ENCODE data around the gene ST6GALNAC1. TPM values are rescaled to one million over a fixed set of nuclear protein-coding genes. Genes with fewer than 3 reads are reported as not detected.

Gene ST6GALNAC1
- total and polyA plus RNA-seq, 2 of the 4 experiments (the other 2 are of a cell fraction), result not detected

GRCh38 chr17:76586741-76587487 lies 56.6 kb downstream of the ST6GALNAC1 start (continued):
- no peak for TF ChIP-seq RFX5 (IDR thresholded peaks at IDR 0.05; ENCODE audit: low read depth, low read length)

- no peak within 1 kb of the TSS; the same call in 1 of the 2 replicates for H3K23ac ChIP-seq (ENCODE audit: low read depth, low read length)
- DNase-seq, result no peak
- peak within 1 kb of the TSS; percentile 7 for H2AK9ac ChIP-seq (replicated peaks; ENCODE audit: low read depth, low read length, poor library complexity)
- H3K4me2 ChIP-seq (ENCODE audit: low read depth, low read length), result peak within 1 kb of the TSS; percentile 85
- peak within 1 kb of the TSS; percentile 37 for H3K9ac ChIP-seq (ENCODE audit: low read depth, low read length)
- dilution Hi-C loops (cut with HindIII; ENCODE audit: low sequenced_read_pairs, unreplicated experiment) (no loop called here), in situ Hi-C loops (cut with MboI; ENCODE audit: low sequenced_read_pairs) (no loop called here), intact Hi-C loops (cut with micrococcal nuclease) (no loop called here)
- no peak within 1 kb of the TSS for H2BK15ac ChIP-seq (ENCODE audit: low read depth, low read length)
- no peaks in the 10 kb centered on the region; the same call in 1 of the 2 replicates for H3K9me1 ChIP-seq (ENCODE audit: insufficient read depth, low read length)
- no peak within 1 kb of the TSS for H3K18ac ChIP-seq (ENCODE audit: low read depth, low read length)
- H4K5ac ChIP-seq (ENCODE audit: low read depth, low read length), result no peak within 1 kb of the TSS
- no peak within 1 kb of the TSS for H3K14ac ChIP-seq (replicated peaks; ENCODE audit: low read depth, low read length)
- ChIA-PET CTCF (no interaction called here), POLR2A (ENCODE audit: unreplicated experiment) (no interaction called here)
- no peak within 1 kb of the TSS for H3K56ac ChIP-seq (ENCODE audit: extremely low read depth, insufficient read depth, low read length)
- peak; percentile 72 for ATAC-seq (ENCODE audit: low read depth)
- H3K36me3 ChIP-seq (ENCODE audit: control insufficient read depth, insufficient read depth, low read length), result no peaks in the 10 kb centered on the region
- H2BK5ac ChIP-seq (ENCODE audit: low read depth, low read length, poor library complexity, severe bottlenecking), result no peak within 1 kb of the TSS
- H3K27me3 ChIP-seq (ENCODE audit: control insufficient read depth, insufficient read depth, low read length), result peaks cover 31% of the 10 kb centered on the region
- H4K20me1 ChIP-seq (ENCODE audit: insufficient read depth, low read length), result no peaks in the 10 kb centered on the region
- no peaks in the 10 kb centered on the region; the same call in 1 of the 2 replicates for H3K4me1 ChIP-seq (ENCODE audit: control insufficient read depth, insufficient read depth, low read length)
- H2AK5ac ChIP-seq (ENCODE audit: low read depth, low read length), result no peak within 1 kb of the TSS
- no peak within 1 kb of the TSS for H4K91ac ChIP-seq (ENCODE audit: insufficient read depth, low read depth, low read length)
- WGBS, 2 experiments (ENCODE audit: extremely low coverage in 2 of 2, insufficient read length in 1 of 2), result 1% methylated on average over 42 of the region's 84 CpGs; no CpG with 5 or more reads in 1 of the 2 experiments
- peak within 1 kb of the TSS; percentile 86 for H2AFZ ChIP-seq (replicated peaks; ENCODE audit: low read length, poor library complexity)
- no peak within 1 kb of the TSS; the same call in 1 of the 2 replicates for H3K27ac ChIP-seq (ENCODE audit: insufficient read depth, low read length)
- no TSS peak for BruUV-seq (replicated peaks)
- TF ChIP-seq RAD21 (IDR thresholded peaks at IDR 0.05; ENCODE audit: low read length), result peak; percentile 53
- no peak for TF ChIP-seq CEBPB (IDR thresholded peaks at IDR 0.05; ENCODE audit: low read depth, low read length)
- peak; percentile 39 for TF ChIP-seq CTCF (conservative IDR thresholded peaks at IDR 0.05; ENCODE audit: low read depth, low read length)
- no peaks in the 10 kb centered on the region for H3K79me1 ChIP-seq (ENCODE audit: low read depth in 1 of 2, low read length in 2 of 2)
- H3K4ac ChIP-seq (ENCODE audit: low read depth, low read length), result no peak within 1 kb of the TSS
- 0 out of 2 replicates have a peak, but pooled peaks cover 2% of the 10 kb centered on the region for H3K9me3 ChIP-seq (ENCODE audit: control insufficient read depth, insufficient read depth, low read length)
- no peak within 1 kb of the TSS for H2BK20ac ChIP-seq (ENCODE audit: low read depth, low read length)
- no peak within 1 kb of the TSS for H2BK120ac ChIP-seq (ENCODE audit: low read depth, low read length)
- H3K4me3 ChIP-seq (ENCODE audit: insufficient read depth, low read depth, low read length), result peak within 1 kb of the TSS; percentile 47
- H4K8ac ChIP-seq (ENCODE audit: low read depth in 2 of 2, low read length in 2 of 2), result no peak within 1 kb of the TSS
These were observed 57.6 kb downstream of the ST6GALNAC1 start, which contains the start of gene ST6GALNAC2 for GRCh38 chr17:76585649-76586593. Gene ST6GALNAC2 (minus strand): TSS chr17:76585860. CDS start chr17:76585808, 52 bp downstream.
